ENCODE measurements around the gene GFOD1. TPM values are rescaled to one million over a fixed set of nuclear protein-coding genes. Genes with fewer than 3 reads are reported as not detected.

GFOD1 gene, protein sequence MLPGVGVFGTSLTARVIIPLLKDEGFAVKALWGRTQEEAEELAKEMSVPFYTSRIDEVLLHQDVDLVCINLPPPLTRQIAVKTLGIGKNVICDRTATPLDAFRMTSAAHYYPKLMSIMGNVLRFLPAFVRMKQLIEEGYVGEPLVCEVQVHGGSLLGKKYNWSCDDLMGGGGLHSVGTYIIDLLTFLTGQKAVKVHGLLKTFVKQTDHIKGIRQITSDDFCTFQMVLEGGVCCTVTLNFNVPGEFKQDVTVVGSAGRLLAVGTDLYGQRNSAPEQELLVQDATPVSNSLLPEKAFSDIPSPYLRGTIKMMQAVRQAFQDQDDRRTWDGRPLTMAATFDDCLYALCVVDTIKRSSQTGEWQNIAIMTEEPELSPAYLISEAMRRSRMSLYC
- total RNA-seq = 1.7 and 2.1 TPM in 2 replicates

DNA sequence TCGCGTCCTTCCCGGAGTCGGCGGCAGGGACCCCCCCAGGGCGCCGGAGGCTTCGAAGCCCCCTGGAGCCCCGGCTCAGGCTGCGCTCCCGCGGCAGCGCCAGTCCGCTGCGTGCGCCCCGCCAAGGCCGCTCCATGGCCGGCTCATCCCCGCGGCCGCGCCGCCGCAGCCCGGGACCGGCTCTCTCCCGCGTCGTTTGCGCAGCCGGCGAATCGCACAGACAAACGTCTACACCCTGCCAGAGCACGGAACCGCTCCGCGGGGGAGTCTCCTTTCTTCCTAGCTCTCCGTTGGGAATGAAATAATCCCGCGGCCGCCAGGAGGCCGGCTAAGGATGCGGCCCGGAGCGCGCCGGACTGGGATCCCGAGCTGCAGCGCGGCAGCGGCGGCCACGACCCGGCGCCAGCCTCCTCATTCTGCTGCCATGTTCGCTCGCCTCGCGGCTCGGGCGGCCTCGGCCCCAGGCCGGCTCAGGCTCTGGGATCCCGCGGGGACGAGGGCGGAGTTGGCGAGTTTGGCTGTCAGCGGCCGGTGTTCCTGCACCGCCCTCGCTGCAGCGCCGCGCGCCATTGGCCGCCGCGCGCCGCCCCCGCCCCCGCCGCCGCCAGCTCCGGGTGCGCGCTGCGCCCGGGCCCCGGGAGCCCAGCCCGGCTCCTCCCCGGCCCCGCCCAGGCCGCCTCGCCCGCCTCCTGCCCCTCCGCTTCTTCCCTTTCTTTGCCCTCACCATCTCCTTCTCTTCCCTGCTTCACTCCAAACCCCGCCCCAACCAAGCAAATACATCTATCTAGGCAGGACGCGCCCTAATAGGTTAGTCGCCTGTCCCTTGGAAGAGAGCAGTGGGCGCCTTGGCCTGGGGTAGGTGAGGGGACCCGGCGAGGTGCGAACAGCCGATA, at the start of gene GFOD1:
Gene GFOD1, minus strand, starts transcription at position 479 of the 893 bp plus-strand sequence. CDS start 710 bp downstream, outside the sequence.

DNA sequence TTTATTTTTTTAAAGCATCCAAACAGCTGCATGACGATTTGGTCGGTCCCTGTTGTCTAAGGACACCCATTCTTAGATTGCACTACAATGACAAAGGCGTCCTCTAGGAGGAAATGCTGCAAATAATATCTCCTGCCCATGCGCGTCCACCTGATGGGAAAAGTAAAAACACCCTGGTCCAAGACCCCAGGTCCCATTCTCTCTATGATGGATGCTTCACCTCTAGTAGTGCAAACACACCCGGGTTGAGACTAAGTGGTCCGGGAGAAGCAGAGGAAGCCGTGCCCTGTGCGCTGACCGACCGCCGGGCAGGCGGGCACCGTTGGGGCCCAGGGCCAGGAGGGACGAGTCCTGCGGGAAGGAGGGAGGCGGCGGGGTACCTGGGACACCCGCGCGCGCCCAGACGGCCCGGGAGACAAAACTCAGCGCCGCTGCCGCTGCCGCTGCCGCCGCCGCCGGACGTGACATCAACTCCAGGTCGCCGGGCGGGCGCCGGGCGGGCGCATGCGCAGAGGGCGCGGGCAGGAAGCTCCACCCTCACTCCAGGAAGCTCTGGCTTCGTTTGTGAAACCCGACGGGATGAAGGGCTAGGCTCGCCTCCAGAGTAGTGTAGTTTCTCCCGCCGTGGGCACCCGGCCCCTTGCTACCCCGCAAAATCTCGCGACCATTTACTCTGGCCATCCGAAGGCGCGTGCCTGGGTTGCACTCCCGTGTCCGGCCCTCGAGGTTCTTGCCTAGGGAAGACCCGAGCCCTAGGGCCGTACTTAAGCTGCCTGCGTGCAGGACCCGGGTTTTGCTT, 159.1 kb downstream of the GFOD1 start, which contains the start of gene TBC1D7:
Gene TBC1D7, minus strand, starts transcription at position 462 of the 799 bp plus-strand sequence. CDS start 1,639 bp downstream, outside the sequence.

Other genes with a start within 250 kb of the GFOD1 start
- gene TBC1D7, start 159.1 kb downstream of the GFOD1 start, total RNA-seq = 11.5 and 18.6 TPM in 2 replicates
- gene SIRT5, start 87.0 kb upstream of the GFOD1 start, total RNA-seq = 5.1 and 7.5 TPM in 2 replicates
- 62.3 and 87.0 TPM in 2 replicates for gene NOL7, start 127.7 kb upstream of the GFOD1 start, total RNA-seq
- gene RANBP9, start 224.2 kb upstream of the GFOD1 start, total RNA-seq = 15.3 and 21.6 TPM in 2 replicates